Stromal cell of bone marrow (primary cell): ENCODE measurements around the gene ZC2HC1C.

Source experiments
- DNase-seq: peaks from one replicate; pipeline ENCODE4 v3.0.0-alpha.2; 2012; ENCODE audit warnings: low read depth

The ZC2HC1C gene

GRCh38 chr14:75069121-75069810, at the start of gene ZC2HC1C:
Gene ZC2HC1C (plus strand): TSS chr14:75069641. CDS start chr14:75070574, 933 bp downstream.
- DNase-seq = peak; percentile 84

GRCh38 chr14:75022655-75023054, 46.8 kb upstream of the ZC2HC1C start:
- no peak for DNase-seq

- no peak for DNase-seq
These were observed 46.3 kb upstream of the ZC2HC1C start for GRCh38 chr14:75023108-75023507.

GRCh38 chr14:75025082-75025481, 44.4 kb upstream of the ZC2HC1C start:
- DNase-seq = no peak

- DNase-seq = no peak
These were observed 43.6 kb upstream of the ZC2HC1C start for GRCh38 chr14:75025876-75026275.

GRCh38 chr14:75030147-75030546, 39.3 kb upstream of the ZC2HC1C start:
- no peak for DNase-seq

- DNase-seq = no peak
These were observed 36.5 kb upstream of the ZC2HC1C start for GRCh38 chr14:75032939-75033338.

GRCh38 chr14:75040507-75040906, 28.9 kb upstream of the ZC2HC1C start:
- no peak for DNase-seq

- no peak for DNase-seq
These were observed 28.5 kb upstream of the ZC2HC1C start for GRCh38 chr14:75040959-75041358.

- DNase-seq = no peak
These were observed 27.8 kb upstream of the ZC2HC1C start for GRCh38 chr14:75041613-75042012.

- DNase-seq = no peak
These were observed 27.4 kb upstream of the ZC2HC1C start for GRCh38 chr14:75042035-75042434.

- DNase-seq = no peak
These were observed 25.1 kb upstream of the ZC2HC1C start for GRCh38 chr14:75044322-75044721.

GRCh38 chr14:75044752-75045151, 24.7 kb upstream of the ZC2HC1C start:
- no peak for DNase-seq

- DNase-seq = no peak
These were observed 23.2 kb upstream of the ZC2HC1C start for GRCh38 chr14:75046275-75046674.

GRCh38 chr14:75046899-75047298, 22.5 kb upstream of the ZC2HC1C start:
- peak; percentile 40 for DNase-seq

- DNase-seq = no peak
These were observed 21.9 kb upstream of the ZC2HC1C start for GRCh38 chr14:75047506-75047905.

GRCh38 chr14:75048101-75048500, 21.3 kb upstream of the ZC2HC1C start:
- no peak for DNase-seq

- peak; percentile 65 for DNase-seq
These were observed 20.3 kb upstream of the ZC2HC1C start for GRCh38 chr14:75049136-75049535.

GRCh38 chr14:75049731-75050201, 19.7 kb upstream of the ZC2HC1C start:
- DNase-seq = peak; percentile 72

- peak; percentile 48 for DNase-seq
These were observed 18.4 kb upstream of the ZC2HC1C start, which contains the start of gene MLH3 for GRCh38 chr14:75050852-75051555. Gene MLH3 (minus strand): TSS chr14:75051467. CDS start chr14:75049655, 1,812 bp downstream.

- no peak for DNase-seq
These were observed 17.9 kb upstream of the ZC2HC1C start for GRCh38 chr14:75051556-75051899.

GRCh38 chr14:75053396-75054291, 15.8 kb upstream of the ZC2HC1C start:
- no peak for DNase-seq
